NCI-H2196 treated with DMSO at 0.1 percent for 48 hours (cell line): ENCODE measurements around the gene COL4A2.
A peak's percentile ranks its signal among the peaks of the same experiment; 100 is the strongest.
"Not testable (repeated sequence)": the region's sequence is repeated elsewhere in the genome, so short reads cannot be mapped to it uniquely, and the experiment has no call there.

Experiments used
- DNase-seq: peaks from one replicate; lab custom pipeline; 2025; ENCODE audit not compliant: unreplicated experiment; lab: John Stamatoyannopoulos, UW

COL4A2 gene

GRCh38 chr13:110450016-110450900, 143.2 kb downstream of the COL4A2 start:
- no peak for DNase-seq

DNA sequence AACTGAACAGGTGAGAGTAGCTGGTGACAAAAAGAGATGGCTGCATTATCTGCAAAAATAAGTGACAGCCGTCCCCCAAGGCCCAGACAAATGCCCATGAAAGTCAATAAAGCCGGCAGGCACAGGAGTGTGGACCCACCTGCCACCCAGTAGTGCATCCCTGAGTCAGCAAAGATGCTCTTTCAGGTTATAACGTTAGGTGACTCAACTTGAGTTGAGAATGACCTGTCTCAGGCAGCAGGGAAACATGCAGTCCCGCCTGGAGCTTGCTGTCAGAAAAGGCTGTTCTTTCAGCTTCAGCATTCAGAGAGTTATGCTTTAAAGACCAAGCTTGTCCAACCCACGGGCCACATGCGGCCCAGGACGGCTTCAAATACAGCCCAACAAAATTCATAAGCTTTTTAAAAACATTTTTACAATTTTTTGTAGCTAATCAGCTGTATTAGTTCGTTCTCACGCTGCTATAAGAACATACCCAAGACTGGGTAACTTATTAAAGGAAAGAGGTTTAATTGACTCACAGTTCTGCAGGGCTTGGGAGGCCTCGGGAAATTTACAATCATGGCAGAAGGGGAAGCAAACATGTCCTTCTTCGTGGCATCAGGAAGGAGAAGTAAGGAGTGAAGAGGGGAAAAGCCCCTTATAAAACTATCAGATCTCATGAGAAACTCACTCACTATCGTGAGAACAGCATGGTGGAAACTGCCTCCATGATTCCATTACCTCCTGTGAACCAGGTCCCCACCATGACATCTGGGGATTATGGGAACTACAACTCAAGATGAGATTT, 144.1 kb downstream of the COL4A2 start:
- DNase-seq, result no peak

- DNase-seq, result not testable (repeated sequence)
Observed at GRCh38 chr13:110453091-110453490, 146.0 kb downstream of the COL4A2 start.

- DNase-seq, result no peak
Observed at GRCh38 chr13:110453797-110454196, 146.7 kb downstream of the COL4A2 start.

DNA sequence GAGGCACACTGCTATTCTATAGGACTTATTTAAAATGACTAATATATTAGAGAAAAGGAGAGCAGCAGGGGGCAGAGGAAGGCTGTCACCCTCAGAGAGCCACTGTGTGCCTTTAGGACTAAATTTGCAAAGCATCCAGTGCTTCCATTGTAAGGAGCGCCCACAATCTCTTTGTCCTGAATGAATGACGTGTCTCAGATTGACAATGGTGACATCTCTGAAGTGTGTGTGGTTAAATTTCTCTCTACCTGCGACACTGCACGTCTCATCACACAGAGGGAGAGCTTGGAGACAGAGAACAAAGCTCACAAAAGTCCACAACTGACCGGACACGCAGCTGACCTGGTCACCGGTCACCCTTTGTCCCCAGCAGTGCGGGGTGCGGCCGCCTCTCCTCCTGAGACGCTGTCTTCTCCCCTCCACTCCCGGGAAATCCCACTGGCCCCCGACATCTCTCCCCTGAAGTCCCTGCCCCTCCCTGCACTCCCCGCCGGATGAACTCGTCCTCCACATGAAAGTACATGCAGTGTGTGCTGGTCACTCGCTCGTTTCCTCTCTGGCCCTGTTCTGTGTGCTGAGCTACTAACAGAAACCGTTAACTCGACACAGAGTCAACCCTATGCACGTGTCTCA, 147.3 kb downstream of the COL4A2 start:
- DNase-seq, result no peak

DNA sequence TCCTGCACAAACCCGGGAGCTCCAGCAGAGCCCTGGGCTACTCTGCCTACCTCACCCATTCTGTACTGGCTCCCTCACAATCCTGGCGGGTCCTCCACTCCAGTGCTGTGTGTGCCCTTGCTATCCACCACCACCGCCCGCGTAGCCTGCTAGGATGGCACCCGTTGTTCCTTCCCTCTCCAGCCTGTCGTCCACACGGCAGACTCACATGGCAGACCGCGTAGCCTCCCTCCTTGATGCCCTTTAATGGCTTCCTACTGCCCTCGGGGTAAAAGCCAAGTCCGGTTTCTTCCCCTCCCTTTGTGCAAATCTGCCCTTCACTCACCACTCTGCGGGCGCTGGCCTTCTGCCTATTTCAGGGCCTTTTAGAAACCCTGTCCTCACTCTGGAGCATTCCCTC, 147.9 kb downstream of the COL4A2 start:
- DNase-seq, result no peak

DNA sequence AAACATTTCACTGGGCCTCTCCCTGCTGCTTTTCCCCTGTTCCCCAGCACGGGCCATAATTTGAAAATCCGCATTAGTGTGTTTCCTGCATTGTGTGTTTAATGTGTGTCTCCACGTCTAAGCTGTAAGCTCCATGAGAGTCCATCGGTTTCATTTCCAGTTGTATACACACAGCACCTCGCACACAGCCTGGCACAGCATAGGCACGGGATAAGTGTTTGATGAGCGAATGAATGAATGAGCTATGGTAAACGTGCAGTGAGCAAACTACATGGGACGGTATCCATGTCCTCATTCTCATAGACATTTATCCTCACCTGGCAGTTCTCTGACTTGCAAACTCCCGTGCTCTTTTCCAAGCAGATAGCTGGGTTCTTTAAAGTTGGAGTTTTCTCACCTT, 148.4 kb downstream of the COL4A2 start:
- DNase-seq, result no peak

DNA sequence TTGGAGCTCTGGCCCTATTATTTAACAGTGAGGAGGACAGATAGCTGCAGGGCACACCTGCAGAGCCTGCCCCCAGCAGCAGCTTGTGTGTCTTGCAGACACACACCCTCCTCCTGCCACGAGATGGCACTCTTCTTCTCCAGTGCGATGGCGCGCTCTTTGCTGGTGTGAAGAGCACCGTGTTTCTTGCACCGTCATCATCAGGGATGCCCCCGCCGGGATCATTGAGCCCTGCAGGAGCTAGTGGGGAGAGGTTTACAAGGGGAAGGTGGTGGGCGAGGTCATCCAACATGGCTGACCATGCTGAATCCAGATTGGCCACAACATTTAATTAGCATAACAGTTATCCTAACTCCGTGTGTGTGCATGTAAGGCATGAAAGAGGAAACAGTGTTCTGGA, 148.9 kb downstream of the COL4A2 start:
- DNase-seq, result peak; percentile 56

GRCh38 chr13:110456550-110456949, 149.5 kb downstream of the COL4A2 start:
- no peak for DNase-seq

GRCh38 chr13:110457361-110457760, 150.3 kb downstream of the COL4A2 start:
- no peak for DNase-seq

DNA sequence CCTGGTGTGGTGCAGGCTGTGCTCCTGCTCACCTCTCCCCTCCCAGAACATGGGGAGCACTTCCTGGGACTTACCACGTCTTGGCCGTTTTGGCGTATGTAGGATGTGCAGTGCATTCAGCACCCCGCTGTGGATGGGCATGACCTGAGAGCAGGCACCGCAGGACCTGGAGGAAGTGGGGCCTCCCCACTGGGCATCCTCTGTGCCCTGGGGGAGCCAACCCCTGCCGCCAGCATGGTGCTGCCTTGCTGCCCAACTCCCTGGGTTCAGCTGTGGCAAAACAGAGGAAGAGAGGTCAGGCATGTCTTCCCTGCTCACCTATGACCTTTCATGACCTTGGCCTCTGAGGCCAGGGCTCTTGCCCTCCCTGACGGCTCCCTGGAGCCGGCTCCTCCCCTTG, 150.9 kb downstream of the COL4A2 start:
- DNase-seq, result no peak

DNA sequence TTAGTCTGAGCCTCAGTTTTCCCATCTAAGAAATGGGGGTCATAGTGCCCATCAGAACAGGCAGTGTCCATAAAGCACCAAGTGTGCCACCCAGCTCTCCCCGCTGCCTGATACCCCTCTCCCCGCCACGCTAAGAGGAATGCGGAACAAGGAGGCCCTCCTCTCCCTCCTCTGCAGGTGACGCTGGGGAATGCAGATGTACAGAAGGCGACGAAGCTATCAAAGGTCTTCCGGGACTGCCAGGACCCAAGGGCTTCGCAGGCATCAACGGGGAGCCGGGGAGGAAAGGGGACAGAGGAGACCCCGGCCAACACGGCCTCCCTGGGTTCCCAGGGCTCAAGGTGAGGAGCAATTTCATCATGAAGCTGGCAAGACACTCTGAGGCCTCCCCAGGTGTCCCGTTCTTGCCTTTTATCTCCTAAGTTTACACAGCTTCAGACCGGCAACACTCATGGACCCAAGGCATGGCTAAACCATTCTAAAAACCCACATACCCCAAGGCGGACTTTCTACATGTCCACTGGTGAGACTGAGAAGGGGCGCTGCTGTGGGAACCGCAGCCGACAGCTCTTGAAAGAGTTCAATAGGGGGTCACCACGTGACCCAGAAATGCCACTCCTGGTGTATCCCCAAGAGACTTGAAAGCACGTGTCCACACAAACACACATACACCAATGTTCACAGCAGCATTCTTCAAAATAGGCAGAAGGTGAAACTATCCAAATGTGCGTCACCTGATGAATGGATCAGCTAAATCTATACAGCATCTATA, 151.7 kb downstream of the COL4A2 start:
- no peak for DNase-seq

DNA sequence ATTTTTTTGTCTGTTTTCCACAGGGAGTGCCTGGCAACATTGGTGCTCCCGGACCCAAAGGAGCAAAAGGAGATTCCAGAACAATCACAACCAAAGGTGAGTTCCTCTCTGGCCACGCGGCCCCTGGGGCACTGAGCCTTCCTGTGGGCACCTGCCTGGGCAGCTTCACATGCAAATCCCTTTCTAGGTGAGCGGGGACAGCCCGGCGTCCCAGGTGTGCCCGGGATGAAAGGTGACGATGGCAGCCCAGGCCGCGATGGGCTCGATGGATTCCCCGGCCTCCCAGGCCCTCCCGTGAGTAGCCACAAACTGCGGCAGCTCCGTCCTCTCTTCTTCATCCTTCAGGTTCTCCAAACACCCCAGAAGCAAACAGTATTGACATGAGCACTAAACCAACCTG, 155.0 kb downstream of the COL4A2 start:
- no peak for DNase-seq

DNA sequence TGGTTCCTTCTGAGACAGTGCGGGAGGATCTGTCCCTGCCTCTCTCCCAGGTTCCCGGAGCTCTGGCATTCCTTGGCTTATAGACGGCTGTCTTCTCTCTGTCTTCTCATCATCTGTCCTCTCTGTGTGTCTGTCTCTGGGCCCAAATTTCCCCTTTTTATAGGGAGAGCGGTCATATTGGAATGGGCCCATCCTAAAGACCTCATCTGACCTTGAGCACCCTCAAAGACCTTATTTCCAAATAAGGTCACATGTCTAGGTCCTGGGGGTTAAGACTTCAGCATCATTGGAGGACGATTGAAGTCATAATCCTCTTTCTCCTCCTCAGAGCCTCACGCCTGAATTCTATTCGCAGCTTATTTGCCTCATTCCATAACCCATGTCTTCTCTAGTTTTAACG, 156.1 kb downstream of the COL4A2 start:
- DNase-seq, result no peak

DNA sequence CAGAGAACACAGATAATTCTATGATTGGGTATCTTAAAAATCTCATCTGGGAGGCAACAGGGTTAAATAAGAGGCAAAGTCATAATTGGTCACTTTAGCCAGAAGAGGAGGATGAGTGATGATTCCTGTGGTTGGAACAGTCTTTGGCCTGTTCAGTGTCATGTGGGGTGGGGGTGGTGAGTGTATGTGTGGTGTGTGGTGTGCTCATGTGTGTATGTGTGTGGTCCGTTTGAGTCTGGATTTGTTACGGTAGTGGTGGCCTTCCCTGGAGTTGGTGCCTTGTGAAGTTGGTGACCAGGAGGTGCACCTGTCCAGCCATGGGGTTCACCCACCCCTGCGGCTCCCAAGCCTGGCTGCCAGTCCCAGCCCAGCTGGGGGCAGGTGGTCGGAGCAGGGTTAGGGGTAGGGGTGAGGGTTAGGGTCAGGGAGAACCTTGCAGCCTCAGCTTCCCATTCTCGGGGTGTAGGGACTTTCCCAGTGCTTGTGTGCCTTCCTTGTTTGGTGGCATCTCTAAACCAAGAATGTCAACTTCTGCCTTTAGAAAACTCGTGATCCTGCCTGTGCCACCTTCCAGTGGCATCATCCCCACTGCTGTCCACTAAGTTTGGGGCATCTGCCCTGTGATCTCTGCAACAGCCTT, 156.9 kb downstream of the COL4A2 start:
- DNase-seq, result no peak

DNA sequence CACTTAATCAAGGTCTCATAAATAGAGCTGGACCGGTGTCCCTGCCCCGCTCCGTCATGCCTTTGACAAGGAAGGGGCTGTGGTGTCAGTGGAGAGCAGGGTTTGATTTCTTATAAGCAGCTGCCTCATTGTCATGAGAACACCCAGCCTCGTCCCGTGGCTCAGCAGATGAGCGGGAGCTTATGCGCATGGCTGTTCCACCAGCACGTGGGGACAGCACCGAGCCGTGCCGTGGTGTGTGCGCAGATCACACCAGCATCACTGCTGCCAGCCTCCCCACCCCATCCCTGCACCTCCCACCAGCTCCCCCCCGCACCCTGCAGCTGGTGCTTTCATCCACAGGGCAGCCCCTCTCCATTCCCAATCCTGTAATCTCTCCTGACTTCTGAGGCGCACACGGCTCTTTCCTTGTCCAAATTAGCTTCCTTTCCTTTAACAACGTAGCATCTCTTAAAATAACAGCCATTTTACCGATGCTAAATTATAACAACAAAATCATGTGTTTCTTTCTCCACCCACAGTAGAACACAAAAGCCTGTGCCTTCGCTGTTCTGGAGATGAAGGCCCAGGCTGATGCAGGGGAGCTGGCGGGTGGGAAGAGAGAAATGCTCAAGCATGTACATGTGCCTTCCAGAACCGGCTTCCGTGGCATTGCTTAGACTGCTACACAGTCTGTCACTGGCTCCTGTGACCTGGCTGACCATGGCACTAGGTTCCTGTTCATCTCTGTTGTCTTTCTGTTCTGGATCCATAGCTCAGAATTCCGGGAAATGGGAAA, 157.7 kb downstream of the COL4A2 start:
- no peak for DNase-seq

DNA sequence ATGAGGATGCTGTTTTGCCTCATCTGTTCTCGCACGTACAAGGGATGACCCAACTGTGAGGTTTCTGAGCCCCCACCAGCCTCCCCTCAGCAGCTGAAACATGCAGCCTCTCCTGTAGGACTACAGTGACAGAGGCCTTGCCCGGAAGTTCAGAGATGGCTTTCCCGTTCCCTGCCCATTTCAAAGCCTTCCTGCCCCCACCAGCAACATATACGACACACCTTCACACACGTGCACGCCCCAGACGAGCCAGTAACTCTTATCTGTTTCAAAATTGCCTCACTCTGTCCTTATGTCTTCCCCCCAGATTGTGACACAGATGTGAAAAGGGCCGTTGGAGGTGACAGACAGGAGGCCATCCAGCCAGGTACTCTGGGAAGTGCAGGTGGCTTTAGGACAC, 158.6 kb downstream of the COL4A2 start:
- no peak for DNase-seq

DNA sequence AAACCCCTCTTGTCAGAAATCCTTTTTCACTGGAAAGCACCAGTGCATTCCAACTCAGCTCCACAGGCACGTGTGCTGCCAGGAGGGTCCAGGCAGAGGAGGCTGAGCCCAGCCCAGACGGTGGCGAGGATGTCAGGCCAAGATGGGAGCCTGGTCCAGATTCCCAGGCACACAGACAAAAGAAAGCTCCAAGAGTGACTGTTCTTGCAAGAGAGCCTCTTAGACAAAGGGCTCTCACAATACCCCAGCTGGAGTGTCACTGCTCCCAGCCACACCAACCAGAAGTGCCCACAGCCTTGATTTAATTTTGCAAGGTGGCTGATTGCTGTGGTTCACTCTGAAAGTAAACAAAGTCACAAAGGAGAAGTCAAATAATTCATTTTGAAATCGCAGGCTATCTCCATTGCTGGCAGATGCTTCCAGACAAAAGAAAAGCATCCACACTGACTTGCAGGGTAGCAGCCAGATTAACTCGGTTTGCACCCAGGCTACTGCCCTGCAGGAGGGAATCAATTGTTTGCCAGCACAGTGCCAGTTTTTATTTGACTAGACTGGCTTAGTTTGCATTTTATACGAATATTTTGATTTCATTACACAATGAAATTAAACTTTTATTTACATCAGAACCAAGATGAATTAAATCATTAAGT, 159.3 kb downstream of the COL4A2 start:
- no peak for DNase-seq

- DNase-seq, result no peak
Observed at GRCh38 chr13:110467516-110468110, 160.5 kb downstream of the COL4A2 start.
